OCI-LY7 (cell line): ENCODE measurements around the gene SNRPD3.
"Not testable (repeated sequence)": the region's sequence is repeated elsewhere in the genome, so short reads cannot be mapped to it uniquely, and the experiment has no call there.

Experiments used
- EZH2phosphoT487 ChIP-seq: fragments of 200-600 bp; sonication (generic); IDR thresholded peaks from 2 replicates; pipeline ENCODE4 v1.6.1; 2018; ENCODE audit warnings: low read depth, borderline replicate concordance, mild to moderate bottlenecking, mixed run types, antibody characterized with exemption, low read length, moderate library complexity, mixed read lengths
- TF ChIP-seq, protein P1 (sequence below): fragments of 200-600 bp; sonication (generic); conservative IDR thresholded peaks from 2 replicates; pipeline ENCODE4 v1.5.1; 2014; ENCODE audit warnings: mild to moderate bottlenecking, antibody characterized with exemption, low read length, moderate library complexity, mixed read lengths

DNA sequence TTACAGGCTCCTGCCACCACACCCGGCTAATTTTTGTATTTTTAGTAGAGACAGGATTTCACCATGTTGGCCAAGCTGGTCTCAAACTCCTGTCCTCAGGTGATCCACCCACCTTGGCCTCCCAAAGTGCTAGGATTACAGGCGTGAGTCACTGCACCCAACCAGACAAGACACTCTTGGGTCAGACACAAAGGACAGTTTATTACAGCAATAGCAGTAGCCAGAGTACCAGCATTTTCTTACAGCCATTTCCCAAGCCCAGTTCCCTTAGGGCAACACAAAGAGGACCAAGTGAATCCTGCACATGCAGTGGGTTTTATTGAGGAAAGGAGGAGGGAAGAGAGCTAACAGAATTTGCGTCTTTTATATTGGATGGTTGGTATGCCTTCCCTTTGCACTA is 24.8 kb upstream of the SNRPD3 start:
- TF ChIP-seq, protein P1, sequence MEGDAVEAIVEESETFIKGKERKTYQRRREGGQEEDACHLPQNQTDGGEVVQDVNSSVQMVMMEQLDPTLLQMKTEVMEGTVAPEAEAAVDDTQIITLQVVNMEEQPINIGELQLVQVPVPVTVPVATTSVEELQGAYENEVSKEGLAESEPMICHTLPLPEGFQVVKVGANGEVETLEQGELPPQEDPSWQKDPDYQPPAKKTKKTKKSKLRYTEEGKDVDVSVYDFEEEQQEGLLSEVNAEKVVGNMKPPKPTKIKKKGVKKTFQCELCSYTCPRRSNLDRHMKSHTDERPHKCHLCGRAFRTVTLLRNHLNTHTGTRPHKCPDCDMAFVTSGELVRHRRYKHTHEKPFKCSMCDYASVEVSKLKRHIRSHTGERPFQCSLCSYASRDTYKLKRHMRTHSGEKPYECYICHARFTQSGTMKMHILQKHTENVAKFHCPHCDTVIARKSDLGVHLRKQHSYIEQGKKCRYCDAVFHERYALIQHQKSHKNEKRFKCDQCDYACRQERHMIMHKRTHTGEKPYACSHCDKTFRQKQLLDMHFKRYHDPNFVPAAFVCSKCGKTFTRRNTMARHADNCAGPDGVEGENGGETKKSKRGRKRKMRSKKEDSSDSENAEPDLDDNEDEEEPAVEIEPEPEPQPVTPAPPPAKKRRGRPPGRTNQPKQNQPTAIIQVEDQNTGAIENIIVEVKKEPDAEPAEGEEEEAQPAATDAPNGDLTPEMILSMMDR: not testable (repeated sequence)
- TF ChIP-seq EZH2phosphoT487: not testable (repeated sequence)
